ENCODE results near the gene RPA3.

The RPA3 gene

DNA sequence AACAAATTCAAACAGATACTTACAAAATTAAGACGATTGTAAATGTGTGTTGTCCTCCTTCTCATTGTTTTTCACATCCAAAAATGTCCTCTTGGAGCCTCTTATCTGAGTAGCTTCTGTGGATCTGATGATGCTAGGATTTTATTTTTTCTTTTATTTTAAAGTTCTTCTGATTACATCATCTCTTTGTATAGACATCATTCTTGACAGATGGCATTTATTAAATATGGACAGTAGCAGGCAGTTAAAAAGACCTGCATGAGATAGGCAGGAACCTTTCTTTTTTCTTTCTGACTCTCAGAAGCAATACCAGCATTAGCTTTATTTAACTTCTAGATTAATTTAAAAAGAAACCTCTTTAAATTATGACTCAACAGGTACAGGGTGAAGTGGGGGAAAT lies at the start of gene RPA3:
Gene RPA3 (minus strand): TSS at position 116 of the 400 bp plus-strand sequence. CDS start 78,189 bp downstream, outside the sequence.
- no peak for DNase-seq

DNA sequence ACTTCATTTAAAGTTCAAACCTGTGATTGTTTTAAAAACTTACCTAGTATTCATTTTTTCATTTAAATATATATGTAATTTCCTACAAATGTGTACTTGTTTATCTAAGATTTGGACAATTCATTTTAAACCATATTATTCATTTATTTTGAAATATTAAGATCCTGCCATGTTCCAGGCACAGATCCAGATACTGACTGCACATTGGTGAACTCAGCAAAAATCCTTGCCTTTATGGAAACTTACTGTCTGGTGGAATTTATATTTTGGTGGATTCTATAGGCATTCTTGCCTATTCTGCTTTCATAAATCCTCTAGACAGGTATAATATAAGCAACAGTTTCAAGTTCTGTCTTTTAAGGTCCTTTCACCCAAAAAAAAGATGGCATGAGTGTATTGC lies 48.3 kb upstream of the RPA3 start:
- DNase-seq, result no peak

DNA sequence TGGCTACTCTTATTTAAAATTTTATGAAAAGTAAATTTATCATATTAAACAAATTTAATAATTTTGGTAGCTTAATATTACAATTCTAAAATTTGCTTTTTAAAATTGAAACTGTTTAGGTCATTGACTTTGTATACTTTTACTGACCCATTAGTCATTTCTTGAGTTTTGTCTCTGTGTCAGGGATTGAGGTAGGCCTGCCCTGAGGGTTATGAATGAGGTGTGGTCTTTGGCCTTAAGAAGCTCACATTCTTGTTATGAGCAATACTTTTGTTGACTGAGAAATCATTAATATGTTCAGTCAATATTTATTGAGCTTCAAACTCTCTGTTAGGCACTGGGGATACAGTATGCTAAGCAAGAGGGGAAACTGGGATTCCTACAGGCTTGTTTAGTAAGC lies 47.0 kb upstream of the RPA3 start:
- DNase-seq, result no peak

DNA sequence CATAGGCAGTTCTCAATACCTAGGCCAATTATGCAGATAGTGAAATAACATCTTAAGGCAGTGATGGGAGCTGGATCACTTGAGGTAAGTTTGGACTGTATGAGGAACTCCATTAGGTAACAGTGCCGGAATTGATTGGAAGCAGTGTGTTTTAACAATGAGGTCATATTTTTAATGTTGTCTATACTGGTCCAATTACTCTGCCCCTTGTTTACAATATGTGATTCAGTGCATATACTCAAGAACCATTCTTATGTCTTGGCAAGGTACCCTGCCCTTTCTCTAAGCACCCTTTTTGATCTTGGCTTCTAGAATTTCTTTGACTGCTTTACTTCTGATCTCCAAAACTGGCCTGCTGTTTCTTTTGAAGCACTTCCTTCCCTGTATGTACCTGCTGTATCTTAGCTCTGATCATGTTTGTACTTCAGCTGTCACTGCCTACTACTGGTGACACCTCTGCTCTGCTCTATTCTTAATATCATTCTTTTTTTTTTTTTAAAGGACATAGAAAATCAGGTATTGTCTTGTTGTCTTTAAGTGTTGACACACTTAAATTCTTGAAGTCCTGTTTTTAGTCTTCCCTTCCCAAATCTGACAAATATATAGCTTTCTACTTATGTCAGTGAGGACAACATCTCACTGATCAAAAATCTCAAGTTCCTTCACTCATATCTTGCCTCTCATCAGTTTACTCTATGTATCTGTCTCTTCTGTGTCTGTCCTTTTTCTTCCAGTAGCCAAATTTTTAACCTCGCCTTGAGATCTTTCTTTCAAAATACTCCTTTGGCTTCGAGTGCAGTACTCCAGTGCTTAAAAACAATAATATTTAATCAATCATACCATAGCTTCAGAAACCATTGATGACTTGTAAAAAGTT lies 46.4 kb upstream of the RPA3 start:
- DNase-seq, result no peak

DNA sequence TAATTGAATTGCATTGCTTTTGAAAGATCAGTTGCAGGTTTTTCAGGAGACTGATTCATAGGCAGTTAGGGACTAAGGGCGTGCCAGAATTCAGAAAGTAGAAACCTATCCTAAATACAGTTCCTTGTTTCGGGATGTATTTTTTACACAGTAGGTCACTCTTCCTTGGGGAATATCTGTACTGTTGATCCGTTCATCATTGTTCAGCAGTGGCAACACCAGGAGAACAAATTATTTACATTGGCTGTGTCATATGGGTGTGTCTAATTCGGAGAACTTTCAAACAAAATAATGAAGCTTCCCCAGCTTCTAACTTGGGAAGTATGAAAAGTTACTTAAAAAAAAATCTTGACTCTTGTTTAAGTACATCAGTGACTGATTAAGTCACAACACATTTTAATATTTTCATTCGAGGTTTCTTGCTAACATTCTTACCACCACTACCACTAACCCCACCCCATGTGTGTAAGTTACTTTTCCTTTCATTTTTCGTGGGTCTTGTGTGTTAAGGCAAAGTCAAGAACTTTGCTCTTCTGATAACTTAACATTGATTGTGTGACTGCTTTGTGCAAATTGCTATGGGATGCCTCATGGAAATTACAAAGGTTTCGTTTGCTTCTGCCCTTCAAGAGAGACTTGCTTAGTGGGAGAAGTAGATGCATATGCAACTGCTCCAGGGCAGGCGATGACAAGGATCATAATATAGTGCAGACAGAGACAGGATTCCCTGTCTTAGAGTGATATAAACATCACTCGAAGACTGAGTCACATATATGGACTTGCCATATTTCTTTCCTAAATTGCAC lies 43.8 kb upstream of the RPA3 start:
- DNase-seq, result peak; percentile 70

DNA sequence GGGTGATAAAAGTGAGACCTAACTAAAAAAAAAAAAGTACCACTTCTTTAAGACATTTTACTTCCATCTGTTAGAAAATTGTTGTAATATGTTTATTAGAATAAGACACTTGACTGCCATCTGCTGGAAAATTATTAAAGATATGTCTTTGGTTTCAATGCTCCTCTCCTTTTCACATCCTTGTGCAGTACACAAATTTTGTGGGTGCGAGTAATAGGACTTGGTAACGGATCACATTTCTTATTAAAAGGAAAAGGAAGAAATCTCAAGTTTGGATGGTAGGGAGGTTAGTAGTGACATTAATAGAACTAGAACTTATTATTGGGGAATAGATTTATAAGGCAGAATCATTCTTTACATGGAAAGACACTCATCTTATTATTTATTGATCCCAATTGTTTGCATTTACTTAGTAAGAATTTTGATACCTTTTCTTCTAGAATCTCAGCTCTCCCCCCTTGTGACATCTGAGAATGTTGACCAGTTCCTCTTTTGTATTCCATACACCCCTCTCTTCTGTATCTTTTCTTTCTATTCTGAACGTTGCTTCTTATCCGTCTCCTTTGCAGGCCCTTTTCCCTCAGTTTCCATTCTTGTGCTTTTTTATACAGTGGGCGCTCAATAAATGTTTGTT lies 43.0 kb upstream of the RPA3 start:
- DNase-seq, result peak; percentile 17

DNA sequence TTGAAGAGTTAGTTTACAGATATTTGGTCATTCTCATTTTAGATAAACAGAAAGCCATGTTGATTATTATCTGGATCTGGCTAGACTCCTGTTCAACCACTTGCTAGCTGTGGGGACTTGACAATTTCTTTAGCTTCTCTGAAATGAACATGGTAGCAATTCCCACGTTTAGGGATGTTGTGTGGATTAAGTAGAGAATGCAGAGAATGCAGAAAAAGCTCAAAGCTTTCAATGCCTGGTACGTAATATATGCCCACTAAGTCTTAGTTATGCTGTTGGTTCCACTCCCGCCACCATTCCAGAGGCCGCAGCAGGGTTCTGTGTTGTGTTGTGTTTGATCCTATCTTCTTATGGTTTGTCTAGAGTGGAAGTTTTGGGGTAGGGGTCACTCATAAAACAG lies 39.2 kb upstream of the RPA3 start:
- no peak for DNase-seq

DNA sequence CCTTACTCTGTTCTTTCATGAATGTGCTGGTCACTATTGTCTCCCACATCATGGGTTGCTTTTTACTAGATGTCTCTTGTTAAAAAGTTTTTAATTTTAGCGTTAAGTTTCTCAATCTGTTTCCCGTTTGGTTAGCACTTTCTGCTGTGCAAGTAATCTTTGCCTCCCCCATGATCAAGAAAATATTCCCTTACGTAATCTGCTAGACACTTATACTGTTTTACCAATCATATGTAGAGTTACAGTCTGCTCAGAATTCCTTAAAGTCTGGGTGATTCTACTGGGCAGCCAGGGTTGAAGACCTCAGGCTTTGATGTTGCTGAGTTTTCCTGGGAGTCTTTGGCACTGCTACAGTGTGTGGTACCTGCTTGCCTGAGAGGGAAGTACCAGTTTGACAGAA lies 38.2 kb upstream of the RPA3 start:
- no peak for DNase-seq

DNA sequence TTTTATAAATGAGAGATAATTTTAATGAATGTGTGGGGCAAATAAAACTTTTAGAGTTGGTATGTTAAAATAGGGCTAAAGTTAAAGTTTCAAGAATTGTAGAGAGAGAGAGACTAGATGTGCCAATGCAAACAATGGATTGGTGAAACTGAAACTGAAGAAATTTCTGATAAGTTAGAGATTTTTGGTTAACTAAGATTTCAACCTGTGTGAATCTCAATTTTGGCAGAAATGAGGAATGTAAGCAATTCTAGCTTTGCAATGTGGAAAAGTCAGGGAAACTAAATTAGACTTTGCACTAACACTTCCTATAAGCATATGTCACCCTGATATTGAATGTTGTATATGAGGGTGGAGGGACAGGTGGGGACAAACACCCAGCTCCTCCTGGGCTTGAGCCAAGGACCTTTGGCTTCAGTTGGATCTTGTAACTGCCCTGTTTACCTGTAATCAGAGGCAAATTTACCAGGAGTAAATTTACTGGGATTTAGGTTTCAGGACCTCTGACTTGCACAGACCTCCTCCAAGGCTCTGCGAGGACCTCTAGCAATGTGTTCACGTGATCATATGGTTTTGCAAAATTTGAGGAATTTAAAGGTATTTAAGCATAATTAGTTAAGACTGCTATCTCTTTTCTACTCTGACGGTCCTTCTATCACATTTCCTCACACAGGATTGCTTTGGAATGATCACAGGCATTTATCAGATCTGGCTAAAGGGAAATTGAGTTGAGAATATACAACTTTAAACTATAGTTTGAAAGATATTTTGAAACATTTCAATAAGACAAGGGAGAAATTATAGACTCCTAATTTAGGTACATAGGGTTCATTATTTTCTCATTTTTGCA lies 33.1 kb upstream of the RPA3 start:
- no peak for DNase-seq

DNA sequence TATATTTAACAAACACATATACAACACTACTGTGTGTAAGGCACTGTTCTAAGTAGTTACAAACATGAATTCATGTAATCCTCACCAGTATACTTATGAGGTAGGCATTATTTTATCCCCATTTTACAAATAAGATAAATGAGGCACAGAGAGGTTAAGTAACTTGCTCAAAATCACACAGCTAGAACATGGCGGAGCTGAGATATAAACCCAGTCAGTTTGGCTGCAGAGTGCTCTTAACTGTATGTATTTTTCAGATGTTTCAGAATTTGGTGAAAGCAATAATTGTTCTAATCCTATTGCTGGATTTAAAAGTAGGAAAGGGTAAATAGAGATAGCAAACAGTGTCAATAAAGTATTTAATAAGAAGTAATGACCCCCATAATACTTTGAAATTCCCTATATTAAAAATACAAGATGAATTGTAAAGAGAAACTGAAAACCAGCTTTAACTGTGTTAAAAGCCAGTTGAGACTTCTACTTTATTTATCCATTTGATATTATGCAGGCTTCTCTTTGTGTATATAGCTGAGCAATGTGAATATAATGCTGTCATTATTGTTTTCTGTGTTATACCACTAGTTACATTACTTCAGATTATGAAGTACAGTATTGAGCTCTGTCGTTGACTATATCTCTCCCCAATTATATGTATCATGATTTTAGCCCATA lies 32.3 kb upstream of the RPA3 start:
- DNase-seq, result no peak

DNA sequence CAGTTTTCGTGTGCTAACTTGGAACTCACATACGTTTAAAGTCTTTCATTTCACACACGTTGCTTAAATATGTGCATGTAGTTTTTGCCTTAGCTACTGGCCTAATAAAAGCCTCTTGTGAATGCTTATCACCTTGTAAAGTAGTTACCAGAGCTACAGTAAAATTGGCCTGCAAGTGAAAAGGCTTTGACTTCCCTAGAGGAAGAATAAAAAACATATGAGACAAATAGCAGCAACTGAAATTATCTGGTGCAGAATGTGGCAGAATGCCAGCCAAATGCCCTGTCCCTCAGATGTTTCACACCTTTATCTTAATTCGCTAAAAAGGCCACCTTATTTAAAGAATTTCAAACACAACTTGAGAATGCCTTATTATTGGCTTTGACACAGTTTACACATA lies 28.1 kb upstream of the RPA3 start:
- no peak for DNase-seq

DNA sequence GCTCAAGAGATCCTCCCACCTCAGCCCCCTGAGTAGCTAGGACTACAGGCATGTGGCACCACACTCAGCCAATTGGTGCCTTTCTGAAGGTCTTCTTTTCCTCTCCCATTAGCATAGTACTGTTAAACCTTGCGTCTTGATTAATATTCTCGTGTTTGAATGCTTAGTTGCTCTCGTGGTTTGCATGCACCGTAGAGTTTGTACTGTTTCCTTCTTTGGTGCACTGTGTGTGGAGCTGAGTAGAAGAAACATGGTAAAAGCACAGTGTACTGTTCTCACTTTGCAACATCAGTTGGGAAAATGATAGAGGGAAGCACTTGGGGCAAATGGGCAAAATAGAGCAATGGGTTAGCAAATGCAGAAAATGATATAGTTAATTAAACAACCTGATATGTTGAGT lies 27.6 kb upstream of the RPA3 start:
- no peak for DNase-seq

DNA sequence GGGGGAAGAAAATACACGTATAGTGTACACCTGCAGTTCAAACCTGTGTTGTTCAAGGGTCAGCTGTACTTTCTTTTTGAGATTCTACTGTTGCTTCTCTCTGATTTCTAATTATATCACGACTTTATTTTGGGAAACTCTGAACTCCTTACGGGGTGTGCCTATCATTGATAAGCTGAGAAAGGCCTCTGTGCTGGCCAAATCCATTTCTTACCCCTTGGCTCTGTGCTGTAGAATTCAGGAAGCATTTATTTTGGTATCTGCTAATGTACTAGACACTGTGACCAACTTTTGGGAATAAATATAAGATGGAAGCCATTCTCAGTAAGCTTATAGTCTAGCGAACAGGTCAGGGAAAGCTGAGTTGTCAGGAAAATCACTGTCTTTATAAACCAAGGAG lies 26.9 kb upstream of the RPA3 start:
- no peak for DNase-seq

DNA sequence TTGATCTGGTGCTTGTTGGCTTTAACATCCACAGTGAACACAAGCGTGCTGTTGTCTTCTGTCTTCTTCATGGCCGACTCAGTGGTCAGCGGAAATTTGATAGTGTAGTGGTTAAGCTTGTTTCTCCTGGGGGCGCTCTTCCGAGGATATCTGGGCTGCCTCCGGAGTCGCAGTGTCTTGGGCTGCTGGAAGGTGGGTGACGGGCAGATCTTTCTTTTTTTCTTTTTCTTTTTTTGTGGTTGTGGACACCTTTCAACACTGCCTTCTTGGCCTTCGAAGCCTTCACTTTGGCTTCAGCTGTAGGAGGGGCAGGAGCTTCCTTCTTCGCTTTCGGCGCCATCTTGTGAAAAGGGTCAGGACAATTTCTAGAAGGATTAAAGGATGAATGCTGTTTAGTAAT lies 23.8 kb upstream of the RPA3 start:
- DNase-seq, result no peak

DNA sequence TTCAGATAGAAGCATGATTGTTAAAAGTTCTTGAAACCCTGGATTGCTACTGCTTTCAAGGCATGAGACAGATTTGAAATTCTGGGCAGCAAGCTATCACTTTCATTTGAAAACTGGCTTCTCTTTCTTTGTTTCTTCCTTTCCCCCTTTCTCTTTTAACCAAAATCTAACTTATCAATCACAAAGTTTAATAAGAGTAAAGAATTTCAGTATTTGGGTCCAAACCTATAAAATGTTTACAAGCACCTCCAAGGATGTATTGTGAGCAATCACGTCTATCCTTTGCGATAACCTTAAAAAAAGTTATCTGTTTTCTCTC lies 21.6 kb upstream of the RPA3 start:
- DNase-seq, result no peak

DNA sequence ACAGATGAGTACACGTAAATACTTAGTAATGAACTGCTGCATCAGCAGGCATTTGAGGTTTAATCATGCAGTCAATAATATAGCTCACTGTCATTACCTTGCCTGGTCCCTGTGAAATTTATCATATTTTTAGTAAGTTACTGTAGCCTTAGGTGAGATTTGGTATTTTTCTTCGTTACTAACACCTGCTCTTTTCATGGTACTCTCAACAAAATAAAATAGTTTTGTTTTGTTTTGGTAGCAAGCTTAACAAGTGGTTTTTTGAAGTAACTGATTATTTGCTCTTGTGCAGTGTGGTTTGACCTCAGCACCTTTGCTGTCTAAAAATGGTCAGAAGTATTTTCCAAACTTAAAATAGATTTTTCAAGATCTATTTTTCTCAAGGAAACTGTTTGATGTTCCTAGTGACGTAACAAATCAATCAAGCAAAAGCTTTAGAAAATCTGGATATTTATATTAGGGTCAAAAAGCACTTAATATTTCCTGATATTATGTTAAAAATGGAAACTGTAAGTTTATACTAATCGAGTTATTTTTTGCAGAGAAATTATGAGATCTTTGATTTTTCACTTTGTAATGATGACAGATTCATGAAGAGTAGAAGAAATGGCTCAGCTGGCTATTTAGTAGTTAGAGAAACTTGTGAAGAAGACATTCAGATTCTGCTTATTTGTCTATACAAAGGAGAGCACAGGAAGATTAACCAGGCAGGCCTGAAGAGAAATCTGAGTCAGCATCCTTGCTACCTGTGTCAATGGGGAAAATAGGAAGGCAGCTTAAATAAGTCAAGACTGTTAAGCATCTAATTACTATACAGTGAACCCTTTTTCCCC lies 21.0 kb upstream of the RPA3 start:
- DNase-seq, result no peak

DNA sequence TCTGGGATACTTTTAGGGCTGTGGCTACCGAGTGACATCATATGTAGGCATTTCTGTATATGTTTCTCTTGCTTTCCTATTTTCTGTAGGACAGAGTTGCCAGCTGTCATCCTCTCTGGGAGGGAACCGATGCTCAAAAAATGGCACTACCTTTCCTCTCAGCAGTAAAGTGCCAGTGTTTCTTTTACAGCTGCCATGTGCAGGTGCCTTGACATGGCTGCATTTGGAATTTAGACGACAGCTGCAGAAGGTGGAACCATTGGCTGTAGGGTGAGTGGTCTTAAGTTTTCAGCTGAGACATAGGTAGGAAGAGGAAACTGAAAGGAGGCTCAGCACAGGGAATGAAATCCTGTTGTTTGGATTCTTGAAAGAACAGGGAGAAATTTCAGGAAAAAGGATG lies 20.2 kb upstream of the RPA3 start:
- no peak for DNase-seq

DNA sequence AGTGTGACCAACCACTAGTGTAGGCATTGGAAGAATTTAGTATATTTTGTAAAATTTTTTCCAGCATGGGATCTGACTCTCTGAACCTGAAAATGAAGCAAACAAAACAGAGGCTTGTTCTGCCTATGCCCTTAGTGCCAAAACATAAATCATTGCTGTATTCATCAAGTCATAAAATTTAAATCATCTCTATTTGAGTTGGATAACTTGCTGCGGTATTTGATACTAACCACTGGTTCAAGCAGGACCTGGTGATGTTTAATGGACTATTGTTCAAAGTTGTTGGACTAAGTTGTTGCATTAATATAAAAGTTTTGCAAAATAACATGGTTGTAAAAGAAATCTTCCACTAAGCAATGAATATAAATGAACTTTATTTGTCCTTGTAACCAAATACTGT lies 19.8 kb upstream of the RPA3 start:
- DNase-seq, result no peak

DNA sequence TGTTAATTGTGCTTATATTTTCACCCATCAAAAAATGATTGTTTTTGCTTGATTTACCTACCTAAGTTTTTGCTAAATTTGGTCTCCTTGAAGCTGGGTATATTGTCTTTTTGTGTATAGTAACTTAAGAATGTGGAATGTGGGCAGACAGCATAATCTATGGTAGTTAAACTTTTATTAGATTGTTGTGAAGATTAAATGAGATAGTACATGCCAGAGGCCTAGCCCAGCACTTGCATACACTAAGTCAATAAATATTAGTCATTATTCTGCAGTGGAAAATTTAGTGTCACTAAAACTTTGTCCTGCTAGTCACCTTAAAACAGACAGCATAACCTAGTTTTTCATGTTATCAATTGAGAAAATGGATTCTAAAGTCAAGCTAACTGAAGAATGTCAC lies 19.3 kb upstream of the RPA3 start:
- no peak for DNase-seq

DNA sequence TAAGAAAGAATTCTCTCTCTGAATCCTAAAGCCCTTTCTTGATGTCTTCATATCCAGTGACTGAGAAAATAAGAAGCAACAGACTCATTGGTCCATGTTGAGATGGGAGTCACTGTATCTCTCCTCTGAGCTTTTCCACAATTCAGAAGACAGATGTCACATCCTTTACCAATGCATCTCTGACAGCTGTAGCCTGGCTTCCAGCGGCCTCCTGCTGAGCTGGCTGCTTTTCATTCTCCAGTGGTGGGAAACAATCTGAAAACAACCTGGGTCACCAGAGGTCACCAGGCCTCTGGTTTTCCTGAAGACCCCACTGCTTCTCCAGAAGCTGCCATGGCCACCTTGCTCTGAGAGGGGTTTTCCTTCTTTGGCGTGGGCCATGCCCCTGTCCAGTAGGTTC lies 18.3 kb upstream of the RPA3 start:
- no peak for DNase-seq

DNA sequence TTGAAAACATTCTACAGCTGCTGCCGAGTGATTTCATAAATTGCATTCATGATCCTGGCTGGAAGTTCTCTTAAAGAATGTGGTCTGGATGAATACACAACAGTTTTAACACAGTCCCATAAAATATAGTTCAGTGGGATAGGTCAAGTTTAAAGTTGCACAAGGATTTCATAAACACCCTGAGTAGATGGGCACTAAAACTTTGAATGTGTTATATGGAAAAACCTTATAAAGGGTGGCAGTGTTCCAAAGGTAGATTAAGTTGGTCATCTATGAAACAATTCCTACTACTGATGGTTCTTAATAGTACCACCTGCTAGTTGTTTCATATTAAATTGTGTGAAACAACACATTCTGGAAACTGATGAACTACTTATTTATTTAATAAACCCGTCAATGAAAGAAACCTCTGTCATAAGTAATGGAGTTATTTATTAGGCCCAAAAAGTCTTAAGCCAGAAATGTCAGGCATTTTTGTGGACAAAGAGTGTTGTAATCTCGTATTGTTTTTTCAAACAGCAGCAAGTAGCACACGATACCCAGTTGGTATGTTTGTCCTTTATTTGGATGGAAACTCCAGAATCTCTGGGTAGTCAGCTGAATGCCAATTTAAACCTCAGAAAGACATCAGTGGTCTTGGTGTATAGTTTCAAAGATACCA lies 14.3 kb upstream of the RPA3 start:
- DNase-seq, result no peak
